ENCODE results near the gene ADGRV1. TPM values are rescaled to one million over a fixed set of nuclear protein-coding genes. Genes with fewer than 3 reads are reported as not detected.

The ADGRV1 gene
- total and polyA plus RNA-seq, 8 donors: 12.5 to 36.4 (median 16.9) TPM

DNA sequence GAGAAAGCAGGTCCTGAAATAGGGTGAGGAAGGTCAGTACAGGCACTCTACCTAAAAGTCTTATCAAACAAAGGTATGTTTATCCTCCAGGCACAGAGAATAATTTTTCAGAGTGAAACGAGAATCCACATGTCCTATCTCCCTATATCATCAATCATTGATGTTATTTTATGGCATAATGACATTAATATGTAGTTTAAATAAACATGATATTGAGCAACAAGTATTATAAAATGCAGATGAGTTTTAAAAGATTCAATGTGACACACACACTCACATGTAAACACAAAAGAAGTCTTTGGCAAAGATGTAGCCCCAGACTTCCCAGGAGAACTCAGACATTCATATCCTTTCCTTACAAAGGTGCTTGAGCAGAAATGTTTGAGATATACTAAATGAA lies 389.1 kb downstream of the ADGRV1 start:
- no peaks in the 10 kb centered on the region for H3K4me1 ChIP-seq
- no peak for ATAC-seq
- H3K9me3 ChIP-seq: no peaks in the 10 kb centered on the region
- intact Hi-C loops (cut with DNase I): no loop called here
- no peak overlapping the region for H3K4me3 ChIP-seq
- no peak overlapping the region for H3K27ac ChIP-seq
- H3K36me3 ChIP-seq: no peaks in the 10 kb centered on the region
- no peaks in the 10 kb centered on the region for H3K27me3 ChIP-seq
- TF ChIP-seq, protein P1, sequence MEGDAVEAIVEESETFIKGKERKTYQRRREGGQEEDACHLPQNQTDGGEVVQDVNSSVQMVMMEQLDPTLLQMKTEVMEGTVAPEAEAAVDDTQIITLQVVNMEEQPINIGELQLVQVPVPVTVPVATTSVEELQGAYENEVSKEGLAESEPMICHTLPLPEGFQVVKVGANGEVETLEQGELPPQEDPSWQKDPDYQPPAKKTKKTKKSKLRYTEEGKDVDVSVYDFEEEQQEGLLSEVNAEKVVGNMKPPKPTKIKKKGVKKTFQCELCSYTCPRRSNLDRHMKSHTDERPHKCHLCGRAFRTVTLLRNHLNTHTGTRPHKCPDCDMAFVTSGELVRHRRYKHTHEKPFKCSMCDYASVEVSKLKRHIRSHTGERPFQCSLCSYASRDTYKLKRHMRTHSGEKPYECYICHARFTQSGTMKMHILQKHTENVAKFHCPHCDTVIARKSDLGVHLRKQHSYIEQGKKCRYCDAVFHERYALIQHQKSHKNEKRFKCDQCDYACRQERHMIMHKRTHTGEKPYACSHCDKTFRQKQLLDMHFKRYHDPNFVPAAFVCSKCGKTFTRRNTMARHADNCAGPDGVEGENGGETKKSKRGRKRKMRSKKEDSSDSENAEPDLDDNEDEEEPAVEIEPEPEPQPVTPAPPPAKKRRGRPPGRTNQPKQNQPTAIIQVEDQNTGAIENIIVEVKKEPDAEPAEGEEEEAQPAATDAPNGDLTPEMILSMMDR (IDR thresholded peaks at IDR 0.05): no peak
- no peak for DNase-seq

DNA sequence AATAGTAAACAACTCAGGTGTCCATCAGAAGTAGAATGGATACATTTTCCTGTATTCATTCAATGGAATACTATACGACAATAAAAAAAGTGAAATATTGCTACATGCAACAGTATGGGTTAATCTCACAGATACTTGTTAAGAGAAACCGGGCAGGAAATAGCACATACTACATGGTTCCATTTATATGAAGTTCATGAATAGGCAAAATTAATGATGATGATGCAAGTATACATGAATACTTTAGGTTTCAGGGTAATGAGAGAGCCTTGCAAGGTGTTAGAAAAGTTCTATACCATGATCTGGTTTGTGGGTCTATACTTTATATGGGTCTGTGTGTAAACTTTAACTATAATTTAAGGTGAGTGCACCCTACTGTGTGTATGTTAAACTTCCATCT lies 390.4 kb downstream of the ADGRV1 start:
- H3K36me3 ChIP-seq: no peaks in the 10 kb centered on the region
- no peak overlapping the region for H3K27ac ChIP-seq
- intact Hi-C loops (cut with DNase I): no loop called here
- no peaks in the 10 kb centered on the region for H3K27me3 ChIP-seq
- no peaks in the 10 kb centered on the region for H3K9me3 ChIP-seq
- TF ChIP-seq, protein P1 (IDR thresholded peaks at IDR 0.05): no peak
- DNase-seq: no peak
- no peak overlapping the region for H3K4me3 ChIP-seq
- H3K4me1 ChIP-seq: no peaks in the 10 kb centered on the region
- no peak for ATAC-seq

DNA sequence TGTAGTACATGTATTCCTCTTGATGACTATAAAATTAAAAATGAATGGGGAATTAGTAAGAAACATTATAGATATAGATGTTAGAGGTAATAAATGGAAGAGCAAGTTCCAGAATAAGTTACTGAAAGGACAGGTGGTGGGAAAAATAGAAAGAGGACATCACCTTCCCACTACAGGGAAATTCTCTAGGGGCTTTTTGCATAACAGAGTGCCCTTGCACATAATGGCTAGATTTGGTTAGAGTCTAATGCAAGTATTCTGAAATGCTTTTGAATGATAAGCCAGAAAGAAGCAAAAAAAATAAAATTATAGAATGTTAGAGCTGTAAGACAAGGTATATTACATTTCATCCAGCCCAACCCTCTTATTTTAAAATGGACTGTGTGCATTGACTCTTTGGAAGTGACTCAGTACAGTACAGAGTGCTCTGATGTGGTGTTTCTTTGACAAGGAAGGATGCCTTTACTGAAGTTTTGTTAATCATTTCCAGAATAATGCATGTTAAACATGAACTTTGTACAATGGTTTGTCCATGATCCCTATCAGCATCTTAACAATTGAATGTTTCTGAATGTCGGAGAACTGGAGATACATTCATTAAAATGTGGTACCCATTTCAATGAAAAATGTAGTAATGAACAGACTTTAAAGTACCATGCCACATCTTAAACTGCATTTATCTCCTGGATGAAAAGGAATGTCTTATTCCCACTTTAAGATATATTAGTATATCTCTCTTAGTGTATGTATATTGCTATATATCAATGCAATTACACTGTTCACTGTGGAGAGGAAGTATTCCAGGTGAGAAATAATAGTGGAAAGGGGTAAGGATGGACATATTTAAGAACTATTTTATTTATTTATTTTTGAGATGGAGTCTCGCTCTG lies 391.1 kb downstream of the ADGRV1 start:
- intact Hi-C loops (cut with DNase I): no loop called here
- Histone ChIP-seq H3K4me1 (no peaks in the 10 kb centered on the region), H3K27ac (no peak overlapping the region), H3K4me3 (no peak overlapping the region), H3K9me3 (no peaks in the 10 kb centered on the region), H3K27me3 (no peaks in the 10 kb centered on the region), H3K36me3 (no peaks in the 10 kb centered on the region)
- ATAC-seq (no peak), DNase-seq (no peak)
- TF ChIP-seq, protein P1 (IDR thresholded peaks at IDR 0.05): no peak

DNA sequence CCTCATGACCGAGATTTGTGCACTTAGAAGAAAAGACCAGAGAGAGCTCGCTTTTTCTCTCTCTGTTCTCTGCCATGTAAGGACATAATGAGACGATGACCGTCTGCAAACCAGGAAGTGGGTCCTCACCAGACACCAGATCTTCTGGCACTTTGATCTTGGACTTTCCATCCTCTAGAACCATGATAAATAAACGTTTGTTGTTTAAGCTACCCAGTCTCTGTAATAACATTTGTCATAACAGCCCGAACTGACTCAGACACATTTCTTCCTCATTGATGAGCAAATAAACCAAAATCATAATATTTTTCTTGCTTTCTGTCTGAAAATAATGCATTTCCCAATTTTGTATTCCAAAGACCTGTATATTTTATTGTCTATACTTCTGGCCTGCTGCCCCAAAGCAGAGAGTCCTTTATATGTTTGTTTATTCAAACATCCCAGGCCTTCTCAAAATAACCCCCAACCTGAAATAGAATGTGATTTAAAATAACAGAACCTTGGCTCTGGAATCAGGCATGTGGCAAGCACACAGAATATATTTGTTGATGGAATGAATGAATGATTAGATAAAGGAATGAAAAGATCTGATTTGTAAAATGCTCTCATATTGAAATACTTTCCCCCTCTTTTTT lies 396.5 kb downstream of the ADGRV1 start:
- no peak overlapping the region for H3K4me3 ChIP-seq
- no peaks in the 10 kb centered on the region for H3K27me3 ChIP-seq
- H3K36me3 ChIP-seq: no peaks in the 10 kb centered on the region
- DNase-seq: no peak
- peaks cover 0 to 6% of the 10 kb centered on the region in 2 donors for H3K4me1 ChIP-seq
- TF ChIP-seq, protein P1 (IDR thresholded peaks at IDR 0.05): no peak
- no peaks in the 10 kb centered on the region for H3K9me3 ChIP-seq
- no peak overlapping the region for H3K27ac ChIP-seq
- no peak for ATAC-seq
- intact Hi-C loops (cut with DNase I): no loop called here

DNA sequence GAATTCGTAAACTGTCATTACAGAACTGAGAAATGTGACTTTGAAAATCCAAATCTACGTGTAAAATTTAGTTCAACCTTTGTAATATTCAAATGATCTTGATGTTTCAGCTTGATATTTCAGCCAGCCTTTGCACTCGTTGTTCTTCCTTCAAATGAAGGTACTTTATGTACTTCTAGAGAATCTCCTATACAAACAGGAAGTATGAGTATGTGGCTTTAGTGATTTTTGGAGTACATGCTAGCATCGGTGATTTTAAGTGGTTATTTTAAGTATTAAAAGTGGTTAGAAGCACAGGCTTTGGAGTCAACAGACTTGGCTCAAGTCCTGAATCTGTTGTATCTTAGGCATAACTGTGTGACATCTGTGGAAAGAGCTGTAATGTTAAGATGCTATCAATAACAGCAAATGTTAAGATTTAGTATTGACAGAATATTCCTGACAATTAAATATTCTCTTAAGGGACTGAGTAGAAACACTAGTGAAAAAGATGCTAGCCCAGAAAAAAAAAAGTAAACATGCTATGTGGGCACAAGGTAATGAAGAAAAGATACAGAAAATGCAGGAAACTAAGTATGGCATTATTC lies 398.0 kb downstream of the ADGRV1 start:
- Histone ChIP-seq H3K4me1 (peaks cover 0 to 6% of the 10 kb centered on the region in 2 donors), H3K9me3 (no peaks in the 10 kb centered on the region), H3K36me3 (no peaks in the 10 kb centered on the region), H3K27ac (no peak overlapping the region), H3K4me3 (no peak overlapping the region), H3K27me3 (no peaks in the 10 kb centered on the region)
- DNase-seq (no peak), ATAC-seq (no peak)
- TF ChIP-seq, protein P1 (IDR thresholded peaks at IDR 0.05): no peak
- intact Hi-C loops (cut with DNase I): no loop called here
